IMR-90 (cell line): ENCODE data around the gene PLA2G4A. TPM values are rescaled to one million over a fixed set of nuclear protein-coding genes. Genes with fewer than 3 reads are reported as not detected.

ENCODE experiments used
- ATAC-seq: fragments of 200-7000 bp; cut with Tn5 transposase; 2 replicates; pipeline ENCODE4 v1.9.1; 2020; ENCODE audit warnings: low read depth, mild to moderate bottlenecking, moderate library complexity
- BruUV-seq: library from RNA; stranded (reverse); fragments of 400-500 nt; replicated peaks from 2 replicates; lab custom pipeline; 2021; lab: Mats Ljungman, UMichigan
- CTCF ChIA-PET: fragments of 300-600 bp; formaldehyde crosslinking; extraction: SDS; loops from one replicate; lab custom pipeline; 2021; ENCODE audit warnings: antibody characterized with exemption; lab: Yijun Ruan, JAX
- POLR2A ChIA-PET: fragments of 300-600 bp; sonication (Branson Sonifier 250); formaldehyde crosslinking; loops from one replicate; lab custom pipeline; 2022; ENCODE audit warnings: antibody characterized with exemption; ENCODE audit not compliant: unreplicated experiment; lab: Charles Lee
- DNase-seq: peaks from one replicate; pipeline ENCODE4 v3.0.0; 2013
- H2AFZ ChIP-seq: replicated peaks from 2 replicates; pipeline ENCODE3; 2013; ENCODE audit warnings: low read length, mild to moderate bottlenecking; ENCODE audit not compliant: poor library complexity
- H2AK5ac ChIP-seq: 2 replicates; pipeline ENCODE4 v1.6.1; 2013; ENCODE audit warnings: low read depth, low read length, inconsistent platforms
- H2AK9ac ChIP-seq: replicated peaks from 2 replicates; pipeline ENCODE3; 2013; ENCODE audit warnings: mild to moderate bottlenecking, low read depth, low read length, moderate library complexity; ENCODE audit not compliant: poor library complexity
- H2BK120ac ChIP-seq: 2 replicates; pipeline ENCODE4 v1.6.1; 2013; ENCODE audit warnings: low read depth, low read length, inconsistent platforms
- H2BK15ac ChIP-seq: 3 replicates; pipeline ENCODE4 v1.6.1; 2013; ENCODE audit warnings: low read depth, low read length, inconsistent platforms
- H2BK20ac ChIP-seq: 2 replicates; pipeline ENCODE4 v1.6.1; 2013; ENCODE audit warnings: low read depth, mild to moderate bottlenecking, inconsistent platforms, low read length, moderate library complexity
- H2BK5ac ChIP-seq: 2 replicates; pipeline ENCODE4 v1.6.1; 2013; ENCODE audit warnings: mild to moderate bottlenecking, low read depth, low read length, inconsistent platforms; ENCODE audit not compliant: poor library complexity, severe bottlenecking
- H3K14ac ChIP-seq: replicated peaks from 2 replicates; pipeline ENCODE4 v1.6.1; 2013; ENCODE audit warnings: low read depth, low read length, inconsistent platforms
- H3K18ac ChIP-seq: 2 replicates; pipeline ENCODE4 v1.6.1; 2013; ENCODE audit warnings: low read depth, low read length, control low read depth
- H3K23ac ChIP-seq: 2 replicates; pipeline ENCODE4 v1.6.1; 2013; ENCODE audit warnings: low read depth, low read length, inconsistent platforms
- H3K27ac ChIP-seq: 2 replicates; pipeline ENCODE4 v1.5.1; 2013; ENCODE audit warnings: mild to moderate bottlenecking, control low read depth, low read length; ENCODE audit not compliant: insufficient read depth
- H3K27me3 ChIP-seq: 2 replicates; pipeline ENCODE4 v1.6.1; 2013; ENCODE audit warnings: low read length; ENCODE audit not compliant: control insufficient read depth, insufficient read depth
- H3K36me3 ChIP-seq: 2 replicates; pipeline ENCODE4 v1.6.1; 2013; ENCODE audit warnings: low read length, mixed read lengths; ENCODE audit not compliant: control insufficient read depth, insufficient read depth
- H3K4ac ChIP-seq: 2 replicates; pipeline ENCODE4 v1.6.1; 2013; ENCODE audit warnings: low read depth, low read length, inconsistent platforms
- H3K4me1 ChIP-seq: 2 replicates; pipeline ENCODE4 v1.6.1; 2013; ENCODE audit warnings: low read length, mixed read lengths; ENCODE audit not compliant: control insufficient read depth, insufficient read depth
- H3K4me2 ChIP-seq: 2 replicates; pipeline ENCODE4 v1.6.1; 2013; ENCODE audit warnings: low read depth, mild to moderate bottlenecking, control low read depth, low read length, moderate library complexity
- H3K4me3 ChIP-seq: 2 replicates; pipeline ENCODE4 v1.5.1; 2013; ENCODE audit warnings: low read depth, mild to moderate bottlenecking, control low read depth, low read length, moderate library complexity; ENCODE audit not compliant: insufficient read depth
- H3K56ac ChIP-seq: 2 replicates; pipeline ENCODE4 v1.6.1; 2013; ENCODE audit warnings: low read length, inconsistent platforms; ENCODE audit not compliant: insufficient read depth; ENCODE audit errors: extremely low read depth
- H3K79me1 ChIP-seq, 2 experiments: 2 replicates each; pipeline ENCODE4 v1.6.1; 2013; ENCODE audit warnings: low read length in 2 of 2, inconsistent platforms in 1 of 2, low read depth in 1 of 2
- H3K9ac ChIP-seq: 2 replicates; pipeline ENCODE4 v1.6.1; 2013; ENCODE audit warnings: low read depth, low read length, control low read depth
- H3K9me1 ChIP-seq: 2 replicates; pipeline ENCODE4 v1.6.1; 2013; ENCODE audit warnings: low read length, inconsistent platforms; ENCODE audit not compliant: insufficient read depth
- H3K9me3 ChIP-seq: 2 replicates; pipeline ENCODE4 v1.6.1; 2013; ENCODE audit warnings: low read length; ENCODE audit not compliant: control insufficient read depth, insufficient read depth
- H4K20me1 ChIP-seq: 2 replicates; pipeline ENCODE4 v1.6.1; 2013; ENCODE audit warnings: low read length, inconsistent platforms; ENCODE audit not compliant: insufficient read depth
- H4K5ac ChIP-seq: 2 replicates; pipeline ENCODE4 v1.6.1; 2013; ENCODE audit warnings: mild to moderate bottlenecking, low read depth, low read length, control low read depth
- H4K8ac ChIP-seq, 2 experiments: 2 replicates each; pipeline ENCODE4 v1.6.1; 2013; ENCODE audit warnings: low read depth in 2 of 2, low read length in 2 of 2, control low read depth in 1 of 2, inconsistent platforms in 1 of 2
- H4K91ac ChIP-seq: 2 replicates; pipeline ENCODE4 v1.6.1; 2013; ENCODE audit warnings: low read depth, low read length, inconsistent platforms; ENCODE audit not compliant: insufficient read depth
- CEBPB ChIP-seq: IDR thresholded peaks from 2 replicates; pipeline ENCODE4 v1.6.1; 2012; ENCODE audit warnings: low read depth, low read length, improper control_type of control experiment
- MAZ ChIP-seq: IDR thresholded peaks from 2 replicates; pipeline ENCODE4 v1.6.1; 2012; ENCODE audit warnings: low read depth, mild to moderate bottlenecking, low read length, improper control_type of control experiment, moderate library complexity, borderline replicate concordance
- WGBS, 2 experiments: methylation state at CpG; one replicate each; pipeline versions ENCODE4 v1.1.5 to v1.1.7; 2013; ENCODE audit warnings: missing lambda C conversion rate in 2 of 2; ENCODE audit not compliant: insufficient read length in 1 of 2; ENCODE audit errors: extremely low coverage in 2 of 2; 5-methylcytosine and 5-hydroxymethylcytosine counted together
- dilution Hi-C: fragments of 300-500 bp; cut with HindIII; formaldehyde crosslinking; loops from one replicate; pipeline ENCODE4 v1.14.3; 2018; ENCODE audit warnings: low sequenced_read_pairs; ENCODE audit not compliant: unreplicated experiment
- in situ Hi-C: fragments of 300-500 bp; cut with MboI; formaldehyde crosslinking; loops from 3 replicates; pipeline ENCODE4 v1.14.3; 2019; ENCODE audit warnings: low sequenced_read_pairs, inconsistent platforms, mixed read lengths
- intact Hi-C: fragments of 100-400 bp; cut with micrococcal nuclease; formaldehyde crosslinking; loops from 2 replicates; pipeline ENCODE4 v1.10.0; 2022
- polyA plus RNA-seq, 3 experiments: library from polyadenylated mRNA; depleted of rRNA; stranded (reverse); fragments of >200 nt; gene quantifications; 2 replicates each; pipeline ENCODE4 v1.2.3, GENCODE V29; 2012; ENCODE audit warnings: low replicate concordance in 1 of 3
- total RNA-seq: library from RNA; depleted of rRNA; stranded (reverse); fragments of >200 nt; gene quantifications from 2 replicates; pipeline ENCODE4 v1.2.3, GENCODE V29; 2012

The PLA2G4A gene
- total and polyA plus RNA-seq, 2 of the 4 experiments (the other 2 are of a cell fraction), result 1.6 to 3.8 TPM

- no peak overlapping the region for H2AK5ac ChIP-seq
- ATAC-seq, result no peak
- WGBS, 2 experiments, result no CpG with 5 or more reads among the region's 2 CpGs
Measured at GRCh38 chr1:186899977-186900376, 71.2 kb downstream of the PLA2G4A start.

More at GRCh38 chr1:186899977-186900376, 71.2 kb downstream of the PLA2G4A start:
- no peak overlapping the region for H4K91ac ChIP-seq
- intact Hi-C loops (no loop called here), dilution Hi-C loops (no loop called here), in situ Hi-C loops (no loop called here)
- no peaks in the 10 kb centered on the region for H3K9me1 ChIP-seq
- H3K27ac ChIP-seq, result no peak overlapping the region
- no peak overlapping the region for H3K9ac ChIP-seq
- no peaks in the 10 kb centered on the region for H3K27me3 ChIP-seq
- H2BK15ac ChIP-seq, result no peak overlapping the region
- DNase-seq, result no peak
- no peak overlapping the region for H2BK120ac ChIP-seq
- POLR2A ChIA-PET, result no interaction called here
- CTCF ChIA-PET, result interaction anchor here (0.6 kb wide), 1 partner anchor 83 kb away, joined by 3 read pairs; no protein-coding TSS in a partner anchor
- H3K4me1 ChIP-seq, result no peaks in the 10 kb centered on the region; the same call in 1 of the 2 replicates
- no peak overlapping the region for H3K14ac ChIP-seq
- no peak overlapping the region for H3K4me2 ChIP-seq
- H3K9me3 ChIP-seq, result no peaks in the 10 kb centered on the region
- no peak overlapping the region for H2AK9ac ChIP-seq
- TF ChIP-seq CEBPB, result no peak
- TF ChIP-seq MAZ, result no peak
- no TSS peak for BruUV-seq
- H4K20me1 ChIP-seq, result no peaks in the 10 kb centered on the region
- H3K18ac ChIP-seq, result no peak overlapping the region
- no peak overlapping the region for H2BK20ac ChIP-seq
- no peak overlapping the region for H4K5ac ChIP-seq
- no peaks in the 10 kb centered on the region for H3K79me1 ChIP-seq
- H2BK5ac ChIP-seq, result no peak overlapping the region
- H3K4ac ChIP-seq, result no peak overlapping the region
- H3K4me3 ChIP-seq, result no peak overlapping the region
- no peak overlapping the region for H3K56ac ChIP-seq
- no peak overlapping the region for H3K23ac ChIP-seq
- H4K8ac ChIP-seq, result no peak overlapping the region
- H3K36me3 ChIP-seq, result no peaks in the 10 kb centered on the region
- no peak overlapping the region for H2AFZ ChIP-seq
